T-helper 1 cell treated with Interleukin-12 subunit alpha and Interleukin-12 subunit beta and Interleukin-4 antibody, amounts not matched to agents 30 ng/mL and 1 ng/mL, for 36 hours (primary cell): Measurements from ENCODE around the gene PMVK. TPM values are rescaled to one million over a fixed set of nuclear protein-coding genes. Genes with fewer than 3 reads are reported as not detected.

Source experiments
- intact Hi-C: fragments of 100-400 bp; cut with micrococcal nuclease; formaldehyde crosslinking; loops from one replicate; pipeline ENCODE4 v1.15.1; 2024
- total RNA-seq: library from RNA; stranded (reverse); gene quantifications from 2 replicates; pipeline ENCODE4 v1.2.3, GENCODE V29; 2022

The PMVK gene
- total RNA-seq, 1 donor from 2014 or later: 35.1 TPM

- intact Hi-C loops: no loop called here
These were observed 32.2 kb upstream of the PMVK start for GRCh38 chr1:154968731-154969130.

- intact Hi-C loops: no loop called here
These were observed 30.9 kb upstream of the PMVK start for GRCh38 chr1:154967331-154967950.

- intact Hi-C loops: no loop called here
These were observed 29.6 kb upstream of the PMVK start for GRCh38 chr1:154966111-154966510.

DNA sequence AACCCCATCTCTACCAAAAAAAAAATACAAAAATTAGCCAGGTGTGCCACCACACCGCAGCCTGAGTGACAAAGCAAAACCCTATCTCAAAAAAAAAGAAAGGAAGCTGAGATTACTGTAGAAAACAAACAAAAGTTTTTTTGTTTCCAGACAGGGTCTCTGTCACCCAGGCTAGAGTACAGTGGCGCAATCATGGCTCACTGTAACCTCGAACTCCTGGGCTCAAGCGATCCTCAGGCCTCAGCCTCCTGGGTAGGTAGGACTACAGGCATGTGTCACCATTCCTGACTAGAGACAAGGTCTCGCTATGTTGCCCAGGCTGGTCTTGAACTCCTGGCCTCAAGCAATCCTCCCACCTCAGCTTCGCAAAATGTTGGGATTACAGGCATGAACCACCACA lies 27.8 kb upstream of the PMVK start:
- intact Hi-C loops: no loop called here

GRCh38 chr1:154963643-154964042 lies 27.1 kb upstream of the PMVK start:
- intact Hi-C loops: no loop called here

DNA sequence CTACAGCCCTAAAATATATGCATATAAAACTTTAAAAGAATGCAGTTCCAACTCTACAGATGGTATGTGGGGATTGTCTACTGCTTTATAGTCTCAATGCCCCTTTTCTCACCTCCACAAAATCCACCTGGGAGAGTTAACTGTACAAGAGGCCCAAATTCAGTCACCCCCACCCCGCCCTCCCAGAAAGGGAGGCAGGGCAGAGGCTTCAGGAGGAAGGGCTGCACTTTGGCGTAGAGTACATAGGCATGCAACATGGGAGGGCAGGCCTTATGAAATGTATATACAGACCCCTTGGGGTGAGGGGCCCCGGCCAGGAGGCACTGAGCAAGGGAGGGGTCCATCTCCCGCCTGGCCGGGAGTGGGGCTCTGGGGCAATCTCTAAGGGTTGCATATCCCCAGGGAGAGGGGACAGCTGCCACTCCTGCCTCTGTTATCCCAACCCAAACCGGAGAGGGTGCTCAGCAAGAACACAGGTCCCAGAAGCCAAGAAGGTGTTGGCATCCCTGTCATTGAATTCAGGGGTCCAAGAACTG lies 26.3 kb upstream of the PMVK start:
- intact Hi-C loops: loop anchor here (1.0 kb wide), 2 partner anchors 36 to 98 kb away; no protein-coding TSS in a partner anchor

GRCh38 chr1:154962156-154962749 lies 25.7 kb upstream of the PMVK start:
- intact Hi-C loops: loop anchor here (1.0 kb wide), 2 partner anchors 37 to 99 kb away; no protein-coding TSS in a partner anchor

DNA sequence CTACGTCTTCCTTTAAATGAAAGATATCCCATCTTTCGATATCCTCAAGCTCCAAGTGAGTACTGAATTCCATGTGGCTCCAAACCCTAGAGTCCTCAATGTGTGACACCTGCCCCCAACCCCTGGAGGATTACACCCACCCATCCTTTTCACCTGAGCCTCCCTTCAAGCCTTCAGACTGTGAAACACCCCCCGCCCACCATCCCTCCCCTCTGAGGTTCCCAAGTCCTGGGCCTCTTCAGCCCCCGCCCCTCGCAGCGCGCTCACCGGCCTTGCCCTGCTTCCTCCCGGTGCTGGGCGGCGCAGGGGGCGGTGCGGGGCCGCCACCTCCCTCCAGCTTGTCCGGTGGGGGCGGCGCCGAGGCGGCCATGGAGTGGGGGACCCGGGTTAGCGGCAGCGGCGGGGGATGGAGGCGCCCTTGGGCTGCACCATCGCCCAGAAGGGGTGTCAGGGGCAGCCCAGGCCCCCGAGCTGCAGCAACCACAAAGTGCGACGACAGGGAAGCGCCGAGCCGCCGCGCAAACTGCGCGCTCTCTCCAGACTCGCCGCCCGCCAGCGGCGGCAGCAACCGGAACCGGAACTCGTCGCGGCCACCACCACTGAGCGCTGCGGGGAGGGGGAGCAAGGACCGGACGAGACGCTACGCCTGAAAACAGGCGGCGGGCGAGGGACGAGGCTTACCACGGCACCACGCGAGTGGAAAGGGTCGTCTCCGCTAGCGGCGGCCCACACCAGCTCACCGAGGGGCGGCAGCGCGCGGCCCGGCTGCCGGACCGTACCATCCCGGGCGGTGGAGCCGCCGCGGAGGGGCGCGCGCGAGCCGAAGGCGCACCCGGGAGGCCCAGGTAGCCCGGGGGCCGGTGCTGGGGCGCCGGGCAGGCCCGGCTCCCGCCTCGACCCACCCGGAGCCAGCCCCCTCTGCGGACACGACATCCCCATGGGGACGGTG lies 25.0 kb upstream of the PMVK start, which contains the start of gene PYGO2:
PYGO2 (minus strand) TSS at position 576 of the 949 bp plus-strand sequence; CDS start at position 370, 206 bp downstream.
- intact Hi-C loops: loop anchor here (1.0 kb wide), 4 partner anchors 13 to 100 kb away; partner anchors contain the start of gene CKS1B

- intact Hi-C loops: loop anchor here (1.0 kb wide), 2 partner anchors 14 to 23 kb away; partner anchors contain the start of gene CKS1B
These were observed 24.1 kb upstream of the PMVK start for GRCh38 chr1:154960446-154961136.

GRCh38 chr1:154959426-154959780 lies 22.9 kb upstream of the PMVK start:
- intact Hi-C loops: loop anchor here (10.0 kb wide), 1 partner anchor 1545 kb away; the partner anchor contains the start of gene MEF2D

- intact Hi-C loops: loop anchor here (10.0 kb wide), 1 partner anchor 1546 kb away; the partner anchor contains the start of gene MEF2D
These were observed 22.3 kb upstream of the PMVK start for GRCh38 chr1:154958681-154959425.

DNA sequence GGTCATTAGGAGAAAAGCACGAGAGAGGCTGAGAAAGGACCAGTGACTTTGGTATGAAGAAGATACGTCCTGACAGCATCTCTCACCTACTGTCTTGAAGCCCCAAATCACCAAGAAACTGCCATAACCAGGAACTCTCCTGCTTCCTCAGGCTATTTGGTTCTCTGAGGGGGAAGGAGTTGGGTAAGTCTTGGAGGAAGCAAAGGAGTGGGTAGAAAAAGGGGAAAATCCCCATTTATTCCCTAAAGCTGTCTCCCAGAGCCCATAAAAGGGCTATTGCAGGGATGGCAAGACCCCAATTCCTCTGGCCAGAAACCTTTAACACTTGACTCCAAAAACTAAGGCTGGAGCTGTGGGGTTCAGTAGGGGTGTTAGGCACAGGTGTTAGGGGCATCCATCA lies 21.5 kb upstream of the PMVK start:
- intact Hi-C loops: loop anchor here (10.0 kb wide), 1 partner anchor 1547 kb away; the partner anchor contains the start of gene MEF2D

GRCh38 chr1:154957091-154957657 lies 20.7 kb upstream of the PMVK start:
- intact Hi-C loops: loop anchor here (10.0 kb wide), 1 partner anchor 1548 kb away; the partner anchor contains the start of gene MEF2D

GRCh38 chr1:154956544-154956941 lies 20.0 kb upstream of the PMVK start:
- intact Hi-C loops: loop anchor here (10.0 kb wide), 1 partner anchor 1548 kb away; the partner anchor contains the start of gene MEF2D

GRCh38 chr1:154955718-154956543 lies 19.4 kb upstream of the PMVK start, which contains the start of gene PBXIP1:
Gene PBXIP1, minus strand, starts transcription at chr1:154956099. Its CDS starts 2,378 bp downstream, at chr1:154953721.
- intact Hi-C loops: loop anchor here (1.0 to 10.0 kb wide), 9 partner anchors 18 to 1549 kb away; partner anchors contain the start of genes ADAR, ATP8B2, CKS1B and EFNA4

DNA sequence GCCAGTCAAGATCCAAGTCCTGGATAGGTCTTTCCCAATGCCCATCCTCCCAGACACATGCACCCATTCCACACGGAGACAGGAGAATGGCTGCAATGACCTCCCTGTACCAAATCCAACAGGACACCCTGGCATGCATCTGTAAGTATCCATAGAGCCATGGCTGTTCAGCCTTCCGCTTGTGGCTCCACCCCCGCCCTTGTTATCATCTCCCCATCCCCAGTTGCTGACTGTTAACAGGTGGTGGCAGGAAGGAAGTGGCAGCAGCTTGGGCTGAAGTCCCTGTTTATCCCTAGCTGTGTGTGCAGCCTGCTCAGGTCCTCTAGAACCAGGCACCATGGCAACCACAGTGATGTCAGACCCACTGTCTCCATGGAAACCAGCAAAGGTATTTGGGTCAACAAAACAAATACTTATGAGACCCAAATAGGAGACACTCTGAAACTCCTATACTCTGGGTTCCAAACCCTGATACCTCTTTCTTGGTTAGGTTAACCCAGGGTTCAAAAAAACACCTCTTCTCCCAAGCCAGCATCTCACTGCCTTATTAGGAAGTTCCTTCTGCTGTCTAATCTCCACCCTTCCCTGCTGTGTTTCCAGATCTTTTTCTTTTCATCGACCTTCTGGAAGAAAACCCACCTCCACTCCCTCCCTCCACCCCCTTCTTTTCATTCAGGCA lies 18.7 kb upstream of the PMVK start:
- intact Hi-C loops: loop anchor here (1.0 to 10.0 kb wide), 9 partner anchors 18 to 1550 kb away; partner anchors contain the start of genes ADAR, ATP8B2, CKS1B and EFNA4

GRCh38 chr1:154954541-154954940 lies 18.0 kb upstream of the PMVK start:
- intact Hi-C loops: loop anchor here (2.0 to 10.0 kb wide), 3 partner anchors 108 to 1550 kb away; partner anchors contain the start of genes ATP8B2, EFNA4 and MEF2D
